HG02973 (cell line): ENCODE data around the gene ACVR1B.

Experiments
- ATAC-seq: cut with Tn5 transposase; IDR thresholded peaks from one replicate; pipeline ENCODE4 v1.9.1; 2021; ENCODE audit warnings: moderate library complexity; ENCODE audit not compliant: unreplicated experiment

Gene ACVR1B

GRCh38 chr12:51917041-51917590 lies 34.4 kb upstream of the ACVR1B start:
- ATAC-seq, result no peak

GRCh38 chr12:51917746-51918453 lies 33.6 kb upstream of the ACVR1B start:
- ATAC-seq, result no peak

- ATAC-seq, result no peak
These were observed 31.5 kb upstream of the ACVR1B start for GRCh38 chr12:51920046-51920445.

GRCh38 chr12:51921017-51921725 lies 30.3 kb upstream of the ACVR1B start:
- ATAC-seq, result no peak

- no peak for ATAC-seq
These were observed 29.4 kb upstream of the ACVR1B start for GRCh38 chr12:51922146-51922545.

- no peak for ATAC-seq
These were observed 28.6 kb upstream of the ACVR1B start for GRCh38 chr12:51922762-51923505.

GRCh38 chr12:51923506-51924365 lies 27.8 kb upstream of the ACVR1B start:
- ATAC-seq, result no peak

GRCh38 chr12:51924551-51925319 lies 26.8 kb upstream of the ACVR1B start:
- ATAC-seq, result peak; percentile 52

GRCh38 chr12:51925346-51926063 lies 26.0 kb upstream of the ACVR1B start:
- ATAC-seq, result no peak

GRCh38 chr12:51926064-51926632 lies 25.4 kb upstream of the ACVR1B start:
- ATAC-seq, result no peak

- no peak for ATAC-seq
These were observed 24.8 kb upstream of the ACVR1B start for GRCh38 chr12:51926718-51927117.

- no peak for ATAC-seq
These were observed 19.1 kb upstream of the ACVR1B start for GRCh38 chr12:51932218-51933076.

GRCh38 chr12:51934080-51934479 lies 17.4 kb upstream of the ACVR1B start:
- ATAC-seq, result no peak

- ATAC-seq, result no peak
These were observed 13.6 kb upstream of the ACVR1B start for GRCh38 chr12:51937926-51938325.

GRCh38 chr12:51938726-51939125 lies 12.8 kb upstream of the ACVR1B start:
- ATAC-seq, result no peak

GRCh38 chr12:51941011-51941581 lies 10.4 kb upstream of the ACVR1B start:
- ATAC-seq, result no peak

GRCh38 chr12:51941604-51942003 lies 9.9 kb upstream of the ACVR1B start:
- ATAC-seq, result no peak

- ATAC-seq, result no peak
These were observed 9.4 kb upstream of the ACVR1B start for GRCh38 chr12:51942056-51942455.
